ENCODE measurements around the gene GDPGP1.

DNA sequence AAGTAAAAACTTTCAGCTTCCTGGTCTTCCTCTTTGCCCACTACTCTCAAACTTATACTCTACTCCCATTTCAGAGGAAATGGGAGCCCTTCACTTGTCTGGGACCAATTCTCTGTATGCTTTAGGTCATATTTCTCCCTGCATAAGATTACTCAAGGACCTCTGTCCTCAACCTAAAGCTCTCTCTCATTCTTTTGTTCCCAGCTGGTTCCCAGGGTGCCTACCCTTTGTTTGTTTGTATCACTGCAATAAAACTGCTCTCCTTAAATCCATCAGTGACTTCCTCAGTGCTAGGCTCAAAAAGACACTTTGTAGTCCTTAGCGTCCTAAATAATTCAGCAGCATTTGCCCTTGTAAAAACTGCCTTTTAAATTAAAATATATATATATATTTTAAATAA lies 34.4 kb downstream of the GDPGP1 start:
- TF ChIP-seq, protein P1, sequence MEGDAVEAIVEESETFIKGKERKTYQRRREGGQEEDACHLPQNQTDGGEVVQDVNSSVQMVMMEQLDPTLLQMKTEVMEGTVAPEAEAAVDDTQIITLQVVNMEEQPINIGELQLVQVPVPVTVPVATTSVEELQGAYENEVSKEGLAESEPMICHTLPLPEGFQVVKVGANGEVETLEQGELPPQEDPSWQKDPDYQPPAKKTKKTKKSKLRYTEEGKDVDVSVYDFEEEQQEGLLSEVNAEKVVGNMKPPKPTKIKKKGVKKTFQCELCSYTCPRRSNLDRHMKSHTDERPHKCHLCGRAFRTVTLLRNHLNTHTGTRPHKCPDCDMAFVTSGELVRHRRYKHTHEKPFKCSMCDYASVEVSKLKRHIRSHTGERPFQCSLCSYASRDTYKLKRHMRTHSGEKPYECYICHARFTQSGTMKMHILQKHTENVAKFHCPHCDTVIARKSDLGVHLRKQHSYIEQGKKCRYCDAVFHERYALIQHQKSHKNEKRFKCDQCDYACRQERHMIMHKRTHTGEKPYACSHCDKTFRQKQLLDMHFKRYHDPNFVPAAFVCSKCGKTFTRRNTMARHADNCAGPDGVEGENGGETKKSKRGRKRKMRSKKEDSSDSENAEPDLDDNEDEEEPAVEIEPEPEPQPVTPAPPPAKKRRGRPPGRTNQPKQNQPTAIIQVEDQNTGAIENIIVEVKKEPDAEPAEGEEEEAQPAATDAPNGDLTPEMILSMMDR (IDR thresholded peaks at IDR 0.05): no peak
- TF ChIP-seq POLR2AphosphoS5 (IDR thresholded peaks at IDR 0.05): no peak
- no peak for TF ChIP-seq POLR2A (IDR thresholded peaks at IDR 0.05)

Measured in breast epithelium (tissue), 3 donors.